OCI-LY7 (cell line): ENCODE data around the gene RBM38. TPM values are rescaled to one million over a fixed set of nuclear protein-coding genes. Genes with fewer than 3 reads are reported as not detected.

Experiments used
- BruUV-seq: library from RNA; stranded (reverse); fragments of 400-500 nt; replicated peaks from 2 replicates; lab custom pipeline; 2021; lab: Mats Ljungman, UMichigan
- CTCF ChIA-PET: fragments of 300-600 bp; sonication (Branson Sonifier 250); formaldehyde crosslinking; loops from one replicate; lab custom pipeline; 2022; ENCODE audit warnings: antibody characterized with exemption; ENCODE audit not compliant: unreplicated experiment; lab: Charles Lee
- POLR2A ChIA-PET: fragments of 300-600 bp; sonication (Branson Sonifier 250); formaldehyde crosslinking; loops from one replicate; lab custom pipeline; 2022; ENCODE audit warnings: antibody characterized with exemption; lab: Charles Lee
- DNase-seq: peaks from one replicate; pipeline ENCODE4 v3.0.0-alpha.2; 2015; ENCODE audit warnings: low spot score
- H2AFZ ChIP-seq: fragments of 200-600 bp; sonication (generic), shearing (Covaris generic); 2 replicates; pipeline ENCODE4 v1.6.1; 2014; ENCODE audit warnings: mild to moderate bottlenecking, antibody characterized with exemption, low read length, moderate library complexity
- H3K27ac ChIP-seq: fragments of 200-600 bp; sonication (generic); 2 replicates; pipeline ENCODE4 v1.5.1; 2014; ENCODE audit warnings: mixed run types, low read depth, mild to moderate bottlenecking, moderate library complexity, low read length, inconsistent platforms; ENCODE audit not compliant: poor library complexity, severe bottlenecking
- H3K36me3 ChIP-seq: fragments of 200-600 bp; sonication (generic); 2 replicates; pipeline ENCODE4 v1.6.1; 2014; ENCODE audit warnings: mild to moderate bottlenecking, antibody characterized with exemption, low read length, moderate library complexity, mixed read lengths; ENCODE audit not compliant: insufficient read depth
- H3K4me1 ChIP-seq: fragments of 200-600 bp; sonication (generic); 2 replicates; pipeline ENCODE4 v1.5.1; 2014; ENCODE audit warnings: mild to moderate bottlenecking, low read length; ENCODE audit not compliant: insufficient read depth, poor library complexity, severe bottlenecking
- H3K4me2 ChIP-seq: fragments of 200-600 bp; sonication (generic); 2 replicates; pipeline ENCODE4 v1.6.1; 2014; ENCODE audit warnings: mild to moderate bottlenecking, low read length
- H3K4me3 ChIP-seq: fragments of 200-600 bp; sonication (generic); 2 replicates; pipeline ENCODE4 v1.5.1; 2014; ENCODE audit warnings: mild to moderate bottlenecking, low read depth, low read length; ENCODE audit not compliant: poor library complexity, severe bottlenecking
- H3K79me2 ChIP-seq: fragments of 200-600 bp; sonication (generic); 2 replicates; pipeline ENCODE4 v1.6.1; 2016; ENCODE audit warnings: low read depth, mild to moderate bottlenecking, low read length, moderate library complexity, mixed read lengths; ENCODE audit not compliant: insufficient read depth
- H3K9me2 ChIP-seq: fragments of 200-600 bp; sonication (generic); 2 replicates; pipeline ENCODE4 v1.6.1; 2016; ENCODE audit warnings: mild to moderate bottlenecking, low read length, mixed read lengths; ENCODE audit not compliant: insufficient read depth
- H3K9me3 ChIP-seq: fragments of 200-600 bp; sonication (generic); 2 replicates; pipeline ENCODE4 v1.6.1; 2014; ENCODE audit warnings: mild to moderate bottlenecking, mixed run types, low read length, mixed read lengths
- H4K20me1 ChIP-seq: fragments of 200-600 bp; sonication (generic); 2 replicates; pipeline ENCODE4 v1.6.1; 2014; ENCODE audit warnings: mild to moderate bottlenecking, antibody characterized with exemption, low read length, moderate library complexity, mixed read lengths; ENCODE audit not compliant: insufficient read depth
- EZH2phosphoT487 ChIP-seq: fragments of 200-600 bp; sonication (generic); IDR thresholded peaks from 2 replicates; pipeline ENCODE4 v1.6.1; 2018; ENCODE audit warnings: low read depth, borderline replicate concordance, mild to moderate bottlenecking, mixed run types, antibody characterized with exemption, low read length, moderate library complexity, mixed read lengths
- intact Hi-C: fragments of 100-400 bp; cut with micrococcal nuclease; formaldehyde crosslinking; loops from one replicate; pipeline ENCODE4 v1.10.0; 2022; ENCODE audit not compliant: unreplicated experiment
- total RNA-seq, 2 experiments: library from RNA; depleted of rRNA in 1 of 2; stranded (reverse); fragments of >200 nt in 1 of 2; shearing (Covaris generic) in 1 of 2; gene quantifications; 2 replicates each; pipeline ENCODE4 v1.2.3, GENCODE V29; 2014 to 2022
- TF ChIP-seq, protein P1 (sequence below): fragments of 200-600 bp; sonication (generic); conservative IDR thresholded peaks from 2 replicates; pipeline ENCODE4 v1.5.1; 2014; ENCODE audit warnings: mild to moderate bottlenecking, antibody characterized with exemption, low read length, moderate library complexity, mixed read lengths

The RBM38 gene
- total RNA-seq, 2 experiments from 2014 or later: 119 to 174 TPM

DNA sequence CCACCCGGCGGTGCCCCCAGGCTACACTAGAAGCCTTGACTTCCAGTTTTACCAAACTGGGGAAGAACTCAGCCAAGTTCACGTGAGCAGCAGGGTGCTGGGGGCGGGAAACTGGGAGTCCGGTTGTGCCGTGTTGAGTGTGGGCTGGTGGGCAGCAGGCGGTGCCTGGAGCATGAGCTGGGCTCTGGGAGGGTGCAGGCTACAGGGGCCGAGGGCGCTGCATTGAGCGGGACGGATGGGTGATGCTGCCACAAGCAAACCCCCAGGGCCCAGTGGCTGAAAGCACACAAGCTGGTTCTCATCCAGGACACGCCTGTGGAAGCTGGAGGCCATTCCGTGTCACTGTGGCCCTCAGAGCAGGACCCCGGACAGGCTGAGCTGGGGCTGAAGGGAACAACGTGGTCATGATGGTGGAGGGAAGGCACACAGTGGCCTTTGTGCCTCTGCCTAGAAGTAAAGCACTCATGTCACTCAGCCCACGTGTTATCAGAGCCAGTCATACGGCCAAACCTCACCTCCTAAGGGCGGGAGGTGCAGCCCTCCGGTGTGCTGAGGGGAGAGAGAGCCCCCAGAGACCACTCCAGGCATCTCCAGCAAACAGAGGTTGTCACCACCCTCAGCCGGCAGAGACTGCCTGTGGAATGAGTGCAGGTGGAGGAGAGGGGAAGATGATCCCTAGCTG lies 29.5 kb downstream of the RBM38 start:
- BruUV-seq: no TSS peak
- Histone ChIP-seq H3K79me2 (no peaks in the 10 kb centered on the region), H3K9me3 (no peaks in the 10 kb centered on the region), H3K27ac (no peak overlapping the region), H3K36me3 (no peaks in the 10 kb centered on the region), H2AFZ (no peak overlapping the region), H3K4me1 (peaks cover 13% of the 10 kb centered on the region), H3K4me3 (no peak overlapping the region), H3K9me2 (no peaks in the 10 kb centered on the region), H4K20me1 (no peaks in the 10 kb centered on the region), H3K4me2 (no peak overlapping the region)
- TF ChIP-seq, protein P1, sequence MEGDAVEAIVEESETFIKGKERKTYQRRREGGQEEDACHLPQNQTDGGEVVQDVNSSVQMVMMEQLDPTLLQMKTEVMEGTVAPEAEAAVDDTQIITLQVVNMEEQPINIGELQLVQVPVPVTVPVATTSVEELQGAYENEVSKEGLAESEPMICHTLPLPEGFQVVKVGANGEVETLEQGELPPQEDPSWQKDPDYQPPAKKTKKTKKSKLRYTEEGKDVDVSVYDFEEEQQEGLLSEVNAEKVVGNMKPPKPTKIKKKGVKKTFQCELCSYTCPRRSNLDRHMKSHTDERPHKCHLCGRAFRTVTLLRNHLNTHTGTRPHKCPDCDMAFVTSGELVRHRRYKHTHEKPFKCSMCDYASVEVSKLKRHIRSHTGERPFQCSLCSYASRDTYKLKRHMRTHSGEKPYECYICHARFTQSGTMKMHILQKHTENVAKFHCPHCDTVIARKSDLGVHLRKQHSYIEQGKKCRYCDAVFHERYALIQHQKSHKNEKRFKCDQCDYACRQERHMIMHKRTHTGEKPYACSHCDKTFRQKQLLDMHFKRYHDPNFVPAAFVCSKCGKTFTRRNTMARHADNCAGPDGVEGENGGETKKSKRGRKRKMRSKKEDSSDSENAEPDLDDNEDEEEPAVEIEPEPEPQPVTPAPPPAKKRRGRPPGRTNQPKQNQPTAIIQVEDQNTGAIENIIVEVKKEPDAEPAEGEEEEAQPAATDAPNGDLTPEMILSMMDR: no peak
- no peak for TF ChIP-seq EZH2phosphoT487
- ChIA-PET CTCF (no interaction called here), POLR2A (interaction anchor here (0.6 kb wide), 1 partner anchor 45 kb away, joined by 3 read pairs; no protein-coding TSS in a partner anchor)
- DNase-seq: no peak
- intact Hi-C loops: no loop called here

GRCh38 chr20:57421253-57422220 lies 30.3 kb downstream of the RBM38 start:
- H3K36me3 ChIP-seq: no peaks in the 10 kb centered on the region
- no peak for DNase-seq
- H3K27ac ChIP-seq: no peak overlapping the region
- no peak overlapping the region for H3K4me3 ChIP-seq
- intact Hi-C loops: no loop called here
- TF ChIP-seq, protein P1: no peak
- TF ChIP-seq EZH2phosphoT487: no peak
- H3K9me3 ChIP-seq: no peaks in the 10 kb centered on the region
- H4K20me1 ChIP-seq: no peaks in the 10 kb centered on the region
- POLR2A ChIA-PET: interaction anchor here (0.6 kb wide), 1 partner anchor 46 kb away, joined by 3 read pairs; no protein-coding TSS in a partner anchor
- no peak overlapping the region for H3K4me2 ChIP-seq
- no peaks in the 10 kb centered on the region for H3K9me2 ChIP-seq
- CTCF ChIA-PET: no interaction called here
- peaks cover 22% of the 10 kb centered on the region for H3K4me1 ChIP-seq
- H3K79me2 ChIP-seq: no peaks in the 10 kb centered on the region
- no peak overlapping the region for H2AFZ ChIP-seq
- BruUV-seq: no TSS peak
